T-helper 22 cell (primary cell): Measurements from ENCODE around the gene C5orf58.

Experiments
- DNase-seq: peaks from one replicate; pipeline ENCODE4 v3.0.0-alpha.2; 2020; ENCODE audit warnings: low read depth

C5orf58 gene, protein sequence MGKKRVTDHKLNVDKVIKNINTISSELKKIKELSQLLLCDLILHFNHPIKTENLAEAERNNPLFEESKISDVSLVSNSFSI

DNA sequence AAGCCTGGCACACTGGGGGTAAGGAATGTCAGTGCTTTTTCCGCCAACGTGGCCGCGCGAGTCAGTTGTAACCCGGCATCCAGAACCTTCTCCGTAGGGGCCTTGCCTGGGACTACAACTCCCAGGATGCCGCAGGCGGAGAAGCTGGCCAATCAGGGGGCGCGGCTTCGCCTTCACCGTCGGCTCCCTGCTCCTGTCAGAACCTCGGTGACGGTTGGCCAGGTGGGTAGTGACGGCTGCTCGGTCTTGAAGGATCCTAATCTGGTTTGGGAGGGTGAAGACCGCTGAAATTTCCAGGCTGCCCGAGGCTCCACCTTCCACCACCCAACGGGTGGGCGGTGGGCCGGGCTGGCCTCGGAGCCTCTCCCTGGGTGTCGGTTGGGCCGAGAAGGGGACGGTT lies at the start of gene C5orf58:
Gene C5orf58 (plus strand): TSS at position 200 of the 400 bp plus-strand sequence. CDS start 1,992 bp downstream, outside the sequence.
- no peak for DNase-seq

- no peak for DNase-seq
Measured at GRCh38 chr5:170183816-170184687, 48.7 kb upstream of the C5orf58 start.

GRCh38 chr5:170184737-170185136 lies 48.0 kb upstream of the C5orf58 start:
- no peak for DNase-seq

- no peak for DNase-seq
Measured at GRCh38 chr5:170186156-170186555, 46.6 kb upstream of the C5orf58 start.

GRCh38 chr5:170186856-170187255 lies 45.9 kb upstream of the C5orf58 start:
- no peak for DNase-seq

- DNase-seq = no peak
Measured at GRCh38 chr5:170190436-170191134, 42.2 kb upstream of the C5orf58 start.

DNA sequence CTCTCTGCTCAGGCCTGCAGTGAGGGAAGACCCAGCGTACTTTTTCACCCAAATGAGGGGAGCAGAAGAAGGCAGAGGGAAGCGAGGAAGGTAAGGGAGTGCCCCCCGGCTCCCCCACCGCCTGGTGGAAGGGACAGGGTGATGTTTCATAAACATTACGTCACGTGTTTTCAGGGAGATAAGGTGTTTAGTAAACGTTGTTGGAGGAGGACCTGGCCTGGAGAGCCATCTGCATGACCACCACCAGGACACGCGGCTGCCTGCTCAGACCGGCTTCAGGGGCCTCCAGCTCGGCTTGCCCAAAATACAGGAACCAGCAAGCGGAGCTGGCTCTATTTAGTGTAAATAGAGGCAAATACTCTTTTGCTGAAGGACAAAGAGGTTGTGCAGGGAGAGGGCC lies 40.0 kb upstream of the C5orf58 start:
- no peak for DNase-seq

DNA sequence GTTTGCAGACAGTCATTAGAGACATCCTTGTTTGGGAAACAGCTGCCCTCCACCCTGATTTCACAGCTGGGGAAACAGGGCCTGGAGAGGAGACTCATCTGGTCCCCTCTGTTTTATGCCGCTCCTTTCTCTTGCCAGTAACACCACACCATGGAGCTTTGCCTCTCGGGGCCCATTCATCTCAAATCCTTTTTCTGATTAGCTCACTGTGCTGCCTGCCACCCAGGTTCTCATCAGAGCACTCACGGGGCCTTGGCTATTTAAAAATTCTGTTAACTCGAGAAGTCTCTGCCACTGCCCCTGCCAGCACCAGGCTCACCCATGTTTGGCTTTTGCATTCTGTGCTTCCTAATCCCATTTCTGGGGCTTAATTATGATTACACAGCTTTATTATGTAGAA lies 36.8 kb upstream of the C5orf58 start:
- DNase-seq = no peak

DNA sequence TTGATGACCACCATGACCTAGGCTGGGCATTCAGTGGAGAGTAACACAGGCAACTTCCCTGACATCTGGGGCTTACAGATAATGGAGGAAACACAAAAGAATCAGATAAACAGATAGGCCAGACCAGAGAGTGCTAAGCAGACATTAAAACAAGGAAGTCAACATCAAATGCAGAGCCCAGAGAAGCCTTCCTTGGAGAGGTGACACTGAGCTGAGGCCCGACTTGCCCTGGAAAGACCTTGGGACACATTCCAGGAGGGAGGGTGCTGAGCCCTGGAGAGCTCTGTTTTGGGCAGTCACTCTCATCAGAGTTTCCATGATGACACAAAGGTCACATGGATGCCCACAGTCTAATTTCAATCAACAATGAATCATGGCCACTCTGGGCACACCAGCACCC lies 31.9 kb upstream of the C5orf58 start:
- no peak for DNase-seq

GRCh38 chr5:170201311-170201710 lies 31.5 kb upstream of the C5orf58 start:
- no peak for DNase-seq

- no peak for DNase-seq
Measured at GRCh38 chr5:170202117-170202516, 30.7 kb upstream of the C5orf58 start.

- no peak for DNase-seq
Measured at GRCh38 chr5:170204202-170204601, 28.6 kb upstream of the C5orf58 start.

- no peak for DNase-seq
Measured at GRCh38 chr5:170206216-170206615, 26.6 kb upstream of the C5orf58 start.

DNA sequence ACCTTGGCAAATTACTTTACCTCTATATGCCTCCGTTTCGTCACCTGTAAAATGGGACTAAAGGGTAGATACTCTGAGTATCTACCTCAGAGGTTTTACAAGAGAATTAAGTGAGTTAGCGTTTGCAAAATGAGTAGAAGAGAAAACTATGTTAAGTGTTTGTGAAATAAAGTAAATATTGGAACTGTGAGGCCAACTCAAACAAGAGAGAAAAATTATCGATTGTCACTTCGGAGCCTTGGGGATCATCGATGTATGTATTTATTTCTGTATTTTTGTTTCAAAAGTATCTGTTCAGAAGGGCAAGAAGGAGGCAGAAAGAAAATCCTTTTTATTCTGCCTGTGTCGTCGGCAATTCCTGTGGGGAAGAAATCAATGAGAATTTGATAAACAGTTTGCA lies 25.8 kb upstream of the C5orf58 start:
- DNase-seq = no peak

- DNase-seq = no peak
Measured at GRCh38 chr5:170211575-170212334, 21.0 kb upstream of the C5orf58 start.

- DNase-seq = no peak
Measured at GRCh38 chr5:170216257-170216864, 16.4 kb upstream of the C5orf58 start.

DNA sequence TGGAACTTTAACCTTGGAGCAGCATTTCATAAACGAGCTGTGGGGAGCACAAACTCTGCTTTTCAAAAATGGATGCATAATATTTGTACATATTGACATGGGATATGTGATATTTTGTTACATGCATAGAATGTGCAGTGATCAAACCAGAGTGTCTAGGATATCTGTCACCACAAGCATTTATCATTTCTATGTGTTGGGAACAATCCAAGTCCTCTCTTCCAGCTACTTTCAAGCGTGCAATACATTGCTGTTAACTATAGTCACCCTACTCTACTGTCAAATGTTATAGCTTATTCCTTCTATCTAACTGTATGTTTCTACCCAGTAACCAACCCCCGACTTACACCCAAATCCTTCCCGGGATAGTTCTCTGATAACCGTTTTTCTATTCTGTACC lies 15.0 kb upstream of the C5orf58 start:
- no peak for DNase-seq

DNA sequence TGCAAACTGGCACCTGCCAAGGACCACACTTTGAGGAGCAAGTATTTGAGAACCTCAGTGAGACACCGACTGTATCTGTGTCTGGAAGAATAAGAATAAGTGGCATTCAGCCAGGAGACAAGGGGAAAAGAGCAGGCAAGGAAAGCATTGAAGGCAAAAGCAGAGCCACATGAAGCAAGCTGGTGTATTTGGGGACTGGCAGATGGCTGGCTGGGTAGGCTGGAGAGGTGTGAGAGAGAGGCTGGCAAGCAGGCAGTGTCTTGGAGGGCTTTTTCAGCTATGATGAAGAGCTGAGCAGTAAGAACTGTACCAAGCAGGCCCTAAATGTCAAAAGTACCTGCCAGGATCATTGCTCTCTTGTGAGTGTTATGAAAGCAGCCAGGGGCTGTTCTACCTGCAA lies 14.1 kb upstream of the C5orf58 start:
- no peak for DNase-seq

GRCh38 chr5:170219615-170220014 lies 13.2 kb upstream of the C5orf58 start:
- no peak for DNase-seq

- DNase-seq = no peak
Measured at GRCh38 chr5:170220191-170220590, 12.6 kb upstream of the C5orf58 start.

- DNase-seq = no peak
Measured at GRCh38 chr5:170221327-170221741, 11.5 kb upstream of the C5orf58 start.

DNA sequence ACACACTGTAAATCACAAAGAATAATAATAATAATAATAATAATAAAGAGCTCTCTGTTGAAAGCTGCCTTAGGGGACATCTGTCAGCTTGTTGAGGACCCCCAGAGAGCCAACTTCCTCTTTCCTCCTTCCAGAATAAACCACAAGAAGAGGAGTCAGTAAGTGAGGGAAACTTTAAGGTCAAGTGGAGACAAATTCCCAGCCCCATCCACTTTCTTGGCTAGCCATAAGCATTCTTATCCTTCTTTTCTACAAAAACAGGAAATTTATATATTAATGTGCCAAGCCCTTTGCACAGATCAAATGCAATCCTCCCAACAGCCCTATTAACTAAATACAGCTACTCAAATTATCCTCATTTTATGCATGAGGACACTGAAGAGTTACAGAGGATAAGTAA lies 9.4 kb upstream of the C5orf58 start:
- DNase-seq = no peak
